ENCODE data around the gene PDE7B. TPM values are rescaled to one million over a fixed set of nuclear protein-coding genes. Genes with fewer than 3 reads are reported as not detected.

Gene PDE7B
- total RNA-seq, 1 experiment from 2014 or later = 0.03 TPM

GRCh38 chr6:135832166-135832565, 19.3 kb upstream of the PDE7B start:
- Histone ChIP-seq H3K9me3 (ENCODE audit: control insufficient read depth, insufficient read depth, low read depth, low read length) (no peaks in the 10 kb centered on the region), H3K27me3 (ENCODE audit: control insufficient read depth, insufficient read depth, low read length) (0 out of 2 replicates have a peak, but pooled peaks cover 2% of the 10 kb centered on the region), H3K36me3 (ENCODE audit: control insufficient read depth, insufficient read depth, low read length) (no peaks in the 10 kb centered on the region), H3K4me3 (ENCODE audit: low read depth in 2 of 2, low read length in 2 of 2) (no peak overlapping the region), H3K4me1 (ENCODE audit: control insufficient read depth, insufficient read depth, low read length) (no peaks in the 10 kb centered on the region), H3K27ac (ENCODE audit: low read length) (no peak overlapping the region)
- TF ChIP-seq REST (IDR thresholded peaks at IDR 0.05; ENCODE audit: insufficient read depth in 1 of 2, low read depth in 2 of 2, low read length in 1 of 2) = no peak
- TF ChIP-seq TCF7L2 (IDR thresholded peaks at IDR 0.05; ENCODE audit: low read depth, low read length) = no peak
- TF ChIP-seq SIN3A (IDR thresholded peaks at IDR 0.05; ENCODE audit: borderline replicate concordance, insufficient read depth, low read depth, low read length) = no peak
- TF ChIP-seq CTCF (IDR thresholded peaks at IDR 0.05) = no peak
- no peak for TF ChIP-seq POLR2AphosphoS5 (IDR thresholded peaks at IDR 0.05; ENCODE audit: low read depth, low read length)
- intact Hi-C loops (cut with micrococcal nuclease; ENCODE audit: unreplicated experiment) (no loop called here), in situ Hi-C loops (cut with HindIII; ENCODE audit: low pct_unique_long_range_greater_than_20kb, low sequenced_read_pairs) (no loop called here)
- BruUV-seq (replicated peaks) = no TSS peak
- ATAC-seq (no peak), DNase-seq (ENCODE audit: low read depth, low spot score) (no peak)
- ChIA-PET POLR2A (no interaction called here), CTCF (no interaction called here)

GRCh38 chr6:135833771-135834170, 17.7 kb upstream of the PDE7B start:
- Histone ChIP-seq H3K27ac (ENCODE audit: low read length) (no peak overlapping the region), H3K4me1 (ENCODE audit: control insufficient read depth, insufficient read depth, low read length) (no peaks in the 10 kb centered on the region), H3K36me3 (ENCODE audit: control insufficient read depth, insufficient read depth, low read length) (no peaks in the 10 kb centered on the region), H3K27me3 (ENCODE audit: control insufficient read depth, insufficient read depth, low read length) (0 out of 2 replicates have a peak, but pooled peaks cover 2% of the 10 kb centered on the region), H3K4me3 (ENCODE audit: low read depth in 2 of 2, low read length in 2 of 2) (no peak overlapping the region), H3K9me3 (ENCODE audit: control insufficient read depth, insufficient read depth, low read depth, low read length) (no peaks in the 10 kb centered on the region)
- no TSS peak for BruUV-seq (replicated peaks)
- ChIA-PET POLR2A (no interaction called here), CTCF (interaction anchor here (0.7 kb wide), 1 partner anchor 80 kb away, joined by 3 read pairs; no protein-coding TSS in a partner anchor)
- no peak for DNase-seq (ENCODE audit: low read depth, low spot score)
- TF ChIP-seq TCF7L2 (IDR thresholded peaks at IDR 0.05; ENCODE audit: low read depth, low read length) = no peak
- TF ChIP-seq CTCF (IDR thresholded peaks at IDR 0.05) = no peak
- no peak for TF ChIP-seq SIN3A (IDR thresholded peaks at IDR 0.05; ENCODE audit: borderline replicate concordance, insufficient read depth, low read depth, low read length)
- no peak for TF ChIP-seq POLR2AphosphoS5 (IDR thresholded peaks at IDR 0.05; ENCODE audit: low read depth, low read length)
- no peak for TF ChIP-seq REST (IDR thresholded peaks at IDR 0.05; ENCODE audit: insufficient read depth in 1 of 2, low read depth in 2 of 2, low read length in 1 of 2)
- no peak for ATAC-seq
- in situ Hi-C loops (cut with HindIII; ENCODE audit: low pct_unique_long_range_greater_than_20kb, low sequenced_read_pairs) (no loop called here), intact Hi-C loops (cut with micrococcal nuclease; ENCODE audit: unreplicated experiment) (no loop called here)

All from Panc1 (cell line).